NOMO-1 treated with DMSO at 0.1 percent for 48 hours (cell line): ENCODE measurements around the gene CACNA1S.

Experiments used
- DNase-seq: peaks from one replicate; lab custom pipeline; 2025; ENCODE audit not compliant: unreplicated experiment; lab: John Stamatoyannopoulos, UW

Gene CACNA1S

DNA sequence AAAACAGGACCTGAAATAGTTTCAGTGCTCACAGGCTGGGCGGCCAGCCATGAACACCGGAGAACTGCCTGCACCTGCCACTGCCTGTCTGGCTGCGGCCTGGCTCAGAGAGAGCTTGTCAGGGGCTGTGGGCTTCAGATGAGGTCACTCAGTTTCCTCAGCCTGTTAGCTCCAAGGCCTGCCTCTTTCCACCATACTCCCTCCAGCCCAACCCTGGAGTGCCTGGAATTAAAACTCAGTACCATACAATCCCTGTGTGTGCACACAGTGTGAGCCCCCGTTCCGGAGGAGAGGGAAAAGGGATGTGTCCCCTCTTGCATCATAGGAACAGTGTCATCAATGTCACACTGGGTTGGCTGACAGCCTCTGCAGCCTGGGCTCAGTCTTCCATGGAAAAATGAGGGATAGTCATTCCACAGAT is 16.2 kb downstream of the CACNA1S start:
- DNase-seq: no peak

DNA sequence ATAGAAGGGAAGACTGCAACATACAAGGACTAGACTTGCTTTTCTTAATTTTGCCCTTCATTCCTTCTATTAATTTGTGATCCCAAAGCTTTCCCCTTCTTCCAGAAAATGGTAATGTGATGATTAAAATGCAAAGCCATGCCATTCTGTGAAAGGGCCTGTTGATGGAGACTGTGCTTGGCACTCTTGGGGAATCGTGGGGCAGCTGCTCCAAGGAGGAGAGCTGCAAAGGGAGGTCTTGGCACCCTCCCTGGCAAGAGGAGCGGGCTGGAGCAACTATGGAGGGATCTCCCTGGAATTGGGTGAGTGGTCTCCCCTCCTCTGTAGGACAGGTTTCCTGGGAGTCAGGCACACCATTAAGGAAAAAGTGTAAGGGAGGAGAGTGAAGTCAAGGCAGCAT is 16.6 kb downstream of the CACNA1S start:
- DNase-seq: no peak

DNA sequence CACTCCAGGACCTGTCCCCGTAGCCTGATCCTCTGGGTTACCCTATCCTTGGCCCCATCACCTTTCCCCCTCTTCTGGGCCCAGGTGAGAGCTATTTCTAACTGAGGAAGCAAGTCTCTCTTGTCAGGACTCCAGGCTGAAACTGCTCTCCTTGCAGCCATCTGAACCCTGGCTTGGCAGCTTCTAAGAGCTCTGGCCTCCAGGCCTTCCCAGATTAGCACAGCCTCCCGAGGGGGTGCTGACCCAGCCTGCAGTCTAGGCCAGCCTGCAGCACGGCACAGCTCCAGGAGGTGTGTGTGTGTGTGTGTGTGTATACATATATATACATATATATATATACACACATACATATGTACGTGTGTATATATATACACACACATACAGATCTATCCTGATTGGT is 17.4 kb downstream of the CACNA1S start:
- DNase-seq: no peak

DNA sequence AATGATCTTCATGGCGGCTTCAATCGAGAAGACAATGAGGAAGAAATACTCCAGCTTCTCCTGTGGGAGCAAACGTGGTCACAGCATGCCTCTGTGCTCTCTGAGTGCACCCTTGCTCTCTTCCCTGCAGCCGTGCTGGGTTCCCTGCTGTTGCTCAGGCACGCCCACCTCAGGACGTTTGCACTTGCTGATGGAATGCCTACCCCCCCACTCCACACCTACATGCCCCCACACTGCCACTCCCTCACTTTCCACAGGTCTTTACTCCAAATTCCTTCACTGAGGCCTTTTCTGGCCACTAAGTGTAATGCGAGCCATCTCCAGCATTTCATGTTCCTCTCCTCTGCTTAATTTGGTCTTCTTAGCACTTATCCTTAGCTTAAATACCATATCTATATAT is 18.3 kb downstream of the CACNA1S start:
- DNase-seq: no peak

DNA sequence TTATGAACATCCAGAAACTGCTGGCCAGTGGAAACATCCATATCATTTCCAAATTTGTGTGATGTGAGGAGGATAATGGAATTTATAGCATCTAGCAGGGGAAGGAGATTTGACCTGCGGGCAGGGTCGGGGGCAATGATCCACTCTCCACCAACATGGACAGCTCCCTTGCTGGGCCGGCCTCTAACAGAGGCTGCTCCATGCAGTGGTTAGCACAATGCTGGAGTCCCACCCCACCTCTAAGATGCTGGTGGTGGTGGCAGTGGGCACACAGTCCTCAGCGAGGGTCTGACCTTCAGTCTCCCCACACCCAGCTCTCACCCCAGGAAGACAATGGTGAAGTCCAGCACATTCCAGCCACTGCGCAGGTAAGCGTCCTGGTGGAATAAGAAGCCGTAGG is 18.7 kb downstream of the CACNA1S start:
- DNase-seq: no peak

DNA sequence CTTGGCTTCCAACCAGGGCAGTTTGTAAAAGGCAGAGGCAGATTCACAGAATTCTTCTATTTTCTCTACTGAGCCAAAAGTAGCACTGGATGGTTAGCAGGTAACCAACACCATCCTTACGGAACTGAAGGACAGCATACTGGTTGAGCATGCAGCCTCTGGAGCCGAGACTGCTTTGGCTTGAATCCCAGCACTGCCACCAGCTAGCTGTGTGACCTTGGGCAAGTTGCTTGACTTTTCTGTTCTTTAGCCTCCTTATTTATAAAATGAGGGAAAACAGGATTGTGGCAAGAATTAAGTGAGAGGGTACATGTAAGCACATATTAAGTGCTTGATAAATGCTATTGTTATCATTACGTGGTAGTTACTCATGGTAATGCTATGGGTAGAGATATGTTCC is 19.5 kb downstream of the CACNA1S start:
- no peak for DNase-seq

DNA sequence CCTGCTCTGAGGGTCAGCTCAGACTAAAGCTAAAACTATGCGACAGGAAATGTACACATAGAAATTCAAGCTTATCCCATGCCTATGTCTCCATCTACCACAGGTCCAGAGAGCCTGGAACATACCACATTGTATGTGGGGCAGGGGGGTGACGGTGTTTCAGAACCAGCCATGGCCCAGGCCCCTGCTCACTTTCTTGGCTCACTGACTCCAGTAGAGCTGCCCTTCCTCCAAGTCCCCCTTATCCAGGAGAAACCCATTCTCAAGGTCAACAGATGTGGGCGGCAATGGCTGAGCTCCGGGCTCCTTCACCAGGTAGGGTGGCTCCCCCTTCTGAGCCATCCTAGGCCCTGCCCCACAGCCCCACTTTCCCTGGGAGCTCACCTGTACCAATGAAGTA is 21.0 kb downstream of the CACNA1S start:
- DNase-seq: no peak

DNA sequence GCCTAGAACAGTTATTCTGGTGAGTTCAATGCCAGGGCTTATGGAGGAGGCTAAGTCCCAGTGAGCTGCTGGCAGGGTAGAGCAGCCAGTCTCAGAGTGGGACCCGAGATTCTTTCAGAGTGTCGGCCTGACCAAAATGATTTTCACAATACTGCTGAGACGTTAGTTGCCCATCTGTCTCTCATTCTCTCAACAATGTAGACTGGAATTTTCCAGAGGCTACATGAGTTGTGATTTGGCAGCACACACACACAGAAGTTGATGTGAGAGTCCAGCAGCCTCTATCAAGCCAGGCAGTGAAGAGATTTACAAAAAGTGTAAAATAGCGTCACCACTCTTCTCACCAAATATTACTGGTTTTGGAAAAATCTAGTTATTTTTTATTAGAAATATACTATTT is 21.7 kb downstream of the CACNA1S start:
- DNase-seq: no peak

DNA sequence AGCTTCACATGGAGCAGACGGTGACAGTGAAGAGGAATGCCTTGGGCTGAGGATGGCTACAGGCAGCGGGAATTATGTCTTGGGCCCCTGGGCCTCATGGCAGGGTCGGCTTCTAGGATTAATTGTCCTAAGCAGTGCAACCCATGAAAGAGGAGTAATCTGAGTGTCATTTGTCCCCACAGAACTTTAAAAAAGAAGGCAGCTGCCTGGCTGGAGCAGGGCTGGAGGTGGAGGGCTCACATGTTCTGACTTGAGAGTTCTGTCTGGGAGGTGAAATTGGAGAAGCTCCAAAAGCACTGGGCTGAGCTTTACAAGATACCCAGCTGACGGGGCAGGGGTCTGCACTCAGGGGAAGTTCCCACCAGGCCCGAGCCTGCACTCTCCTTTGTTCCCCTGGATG is 22.6 kb downstream of the CACNA1S start:
- DNase-seq: no peak

DNA sequence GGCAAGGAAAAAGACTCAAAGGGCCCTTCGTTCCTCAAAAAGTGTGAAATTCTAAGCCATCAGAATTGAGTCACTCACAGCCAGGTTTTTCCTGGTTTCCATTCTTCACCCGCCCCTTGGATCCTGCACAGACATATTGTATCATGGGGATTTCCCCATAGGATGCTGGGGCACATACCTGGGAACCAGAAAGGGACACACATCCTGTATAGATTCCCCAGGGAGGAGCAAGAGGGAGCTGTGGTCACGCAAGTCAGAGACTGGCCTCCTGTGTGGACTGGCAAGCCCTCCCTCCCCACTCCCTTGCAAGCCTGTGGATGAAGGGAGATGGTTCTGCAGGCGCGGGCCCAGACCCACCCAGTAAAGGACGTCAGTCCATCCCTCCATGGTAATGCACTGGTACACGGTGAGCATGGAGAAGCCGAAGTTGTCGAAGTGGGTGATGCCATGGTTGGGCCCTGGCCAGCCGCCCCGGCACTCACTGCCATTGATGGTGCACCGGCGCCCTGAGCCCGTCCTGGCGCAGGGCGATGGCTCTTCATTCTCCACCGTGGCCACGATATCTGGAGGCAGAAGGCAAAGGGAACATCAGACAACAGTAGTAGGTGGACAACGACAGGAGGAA is 23.2 kb downstream of the CACNA1S start:
- DNase-seq: no peak

DNA sequence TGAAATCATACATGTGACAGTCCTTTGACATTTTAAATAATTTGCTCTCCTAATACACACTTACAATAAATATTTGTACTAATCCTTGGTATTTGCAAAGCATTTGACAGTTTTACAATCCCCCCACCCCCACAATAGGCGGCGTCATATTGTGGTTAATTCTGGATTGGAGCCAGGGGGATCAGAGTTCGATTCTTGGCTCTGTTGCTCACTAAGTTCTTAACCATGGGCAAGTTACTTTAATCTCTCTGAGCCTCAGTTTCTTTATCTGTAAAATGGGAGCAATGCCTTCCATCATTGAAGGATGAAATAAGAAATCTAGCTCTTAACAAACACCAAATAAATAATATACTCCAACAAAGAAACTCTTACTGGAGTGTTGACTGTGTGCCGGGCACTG is 23.8 kb downstream of the CACNA1S start:
- no peak for DNase-seq

DNA sequence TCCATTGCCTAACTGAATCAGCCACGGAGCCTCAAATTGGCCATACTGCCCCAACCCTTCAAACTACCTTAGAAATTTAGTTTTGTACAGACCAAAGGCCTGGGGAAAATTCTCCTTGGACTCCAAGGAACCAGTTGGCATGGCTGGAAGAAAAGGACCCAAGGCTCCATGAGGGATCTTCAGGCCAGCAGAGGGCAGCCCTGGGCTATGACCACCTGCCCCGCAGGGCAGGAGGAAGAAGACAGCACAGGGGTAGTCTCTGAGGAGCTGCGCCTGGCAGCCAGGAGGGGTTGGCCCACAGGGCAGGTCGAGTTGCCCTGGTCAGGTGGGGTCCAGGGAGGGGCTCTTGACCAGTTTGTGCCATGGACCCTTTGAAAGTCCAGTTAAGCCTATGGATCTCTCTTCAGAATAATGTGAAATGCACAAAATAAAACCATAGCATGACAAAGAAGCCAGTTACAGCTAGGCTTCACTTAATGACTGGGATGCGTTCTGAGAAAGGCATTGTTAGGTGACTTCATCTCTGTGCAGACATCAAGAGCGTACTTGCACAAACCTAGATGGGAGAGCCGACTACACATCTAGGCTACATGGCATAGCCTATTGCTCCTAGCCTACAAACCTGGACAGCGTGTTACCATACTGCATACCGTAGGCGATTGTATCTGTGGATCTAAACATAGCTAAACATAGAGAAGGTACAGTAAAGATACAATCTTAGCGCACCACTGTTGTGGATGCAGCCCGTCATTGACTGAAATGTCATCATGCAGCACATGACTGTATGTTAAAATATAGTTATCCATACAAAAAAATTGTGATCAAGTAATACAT is 26.1 kb downstream of the CACNA1S start:
- peak; percentile 24 for DNase-seq

DNA sequence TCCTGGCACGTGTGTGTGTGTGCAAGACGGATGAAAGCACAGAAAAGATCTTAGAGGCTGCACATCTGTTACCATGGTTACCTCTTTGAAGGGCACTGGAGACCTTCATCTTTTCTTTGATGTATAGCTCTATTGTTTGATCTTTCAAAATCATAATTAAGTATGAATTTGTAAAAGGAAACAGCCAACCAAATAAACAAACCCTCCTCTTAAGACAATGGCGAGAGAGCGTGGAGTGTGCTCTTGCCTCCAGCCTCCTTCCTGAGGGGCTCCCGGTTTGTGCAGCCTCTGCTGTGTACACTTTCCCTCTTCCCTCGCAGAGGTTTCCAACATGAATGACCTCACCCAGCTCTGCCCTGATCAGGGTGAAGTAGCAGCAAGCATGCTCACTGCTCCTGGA is 27.9 kb downstream of the CACNA1S start:
- DNase-seq: no peak

DNA sequence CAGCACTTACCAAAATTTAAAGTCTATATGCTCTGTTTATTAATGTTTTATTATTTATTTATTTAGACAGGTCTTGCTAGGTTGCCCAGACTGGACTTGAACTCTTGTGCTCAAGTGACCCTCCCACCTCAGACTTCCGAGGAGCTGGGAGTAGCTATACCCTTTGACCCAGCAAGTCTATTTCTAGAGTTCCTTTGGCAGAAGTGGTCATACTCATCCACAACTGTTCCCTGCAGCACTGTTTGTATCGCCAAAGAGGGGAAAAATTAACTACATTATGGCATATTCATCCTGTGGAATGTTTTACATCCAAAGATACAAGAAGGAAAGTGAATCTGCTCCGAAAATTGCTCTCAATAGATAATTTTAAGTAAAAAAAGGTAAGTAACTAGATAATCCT is 28.5 kb downstream of the CACNA1S start:
- DNase-seq: no peak

DNA sequence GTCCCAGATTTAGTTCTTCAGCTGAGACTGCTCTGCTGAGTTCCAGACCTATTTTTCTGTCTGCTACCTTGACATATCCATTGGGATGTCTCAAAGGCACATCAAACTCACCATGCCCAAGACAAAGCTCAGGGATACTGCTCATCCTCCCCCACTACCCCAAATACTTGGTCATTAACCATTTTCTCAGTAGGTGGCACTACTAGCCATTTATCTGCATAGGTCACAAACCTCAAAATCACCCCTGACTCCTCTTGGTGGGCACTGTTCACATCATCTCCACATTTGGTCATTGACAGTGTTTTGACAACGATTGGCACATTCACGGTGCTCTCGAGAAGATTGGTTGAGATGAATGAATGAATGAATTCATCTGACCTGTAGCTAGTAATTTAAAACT is 32.1 kb downstream of the CACNA1S start:
- DNase-seq: no peak

DNA sequence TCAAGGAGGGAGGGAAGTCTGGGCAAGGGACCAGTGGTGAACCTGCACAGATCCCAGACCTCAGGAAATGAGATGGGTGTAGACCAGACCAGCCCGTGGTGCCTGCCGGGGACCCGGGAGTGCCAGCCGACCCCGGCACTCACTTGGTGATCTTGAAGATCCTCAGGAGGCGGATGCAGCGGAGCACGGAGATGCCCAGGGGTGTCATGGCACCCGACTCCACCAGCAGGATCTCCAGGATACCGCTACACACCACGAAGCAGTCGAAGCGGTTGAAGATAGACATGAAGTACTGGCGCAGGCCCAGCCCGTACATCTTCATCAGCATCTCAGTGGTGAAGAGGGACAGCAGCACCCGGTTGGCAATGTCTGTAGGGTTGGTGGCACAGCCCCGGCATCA is 34.5 kb downstream of the CACNA1S start:
- DNase-seq: no peak

DNA sequence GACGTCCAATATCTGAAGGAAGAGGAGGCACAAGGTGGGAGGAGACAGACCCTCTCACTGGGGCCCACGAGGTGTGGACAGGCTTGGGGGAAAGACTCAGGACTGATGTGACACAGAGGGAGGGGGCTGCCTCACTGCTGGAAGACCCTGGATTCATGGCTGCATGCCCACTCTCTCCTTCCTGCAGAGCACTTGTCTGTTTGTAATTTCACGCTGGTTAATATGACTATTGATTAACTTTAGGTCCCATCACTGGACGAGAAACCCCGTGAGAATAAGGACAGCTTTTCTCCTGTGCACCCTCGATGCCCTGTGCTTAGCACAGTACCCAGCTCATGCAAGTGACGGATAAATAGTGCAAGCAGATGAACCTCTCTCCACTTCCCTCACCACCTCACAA is 35.1 kb downstream of the CACNA1S start:
- DNase-seq: no peak

DNA sequence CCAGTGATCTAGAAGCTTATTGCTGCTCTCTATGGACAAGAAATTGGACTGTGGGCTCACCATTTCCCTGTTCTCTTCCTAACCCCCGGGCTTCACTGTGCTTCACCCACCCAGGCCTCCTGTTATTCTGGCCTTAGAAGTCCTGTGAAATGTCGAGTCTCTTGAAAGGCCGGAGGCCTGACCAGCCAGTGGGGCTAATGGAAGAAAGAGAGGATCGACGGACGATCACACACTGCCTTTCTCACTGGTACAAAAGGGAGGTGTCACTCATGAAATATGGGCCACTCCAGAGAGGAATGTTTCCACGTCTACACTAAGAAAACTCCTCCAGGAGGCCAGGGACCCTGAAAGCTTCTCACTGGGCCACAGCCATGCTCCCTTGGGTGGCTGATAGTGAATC is 36.1 kb downstream of the CACNA1S start:
- no peak for DNase-seq

DNA sequence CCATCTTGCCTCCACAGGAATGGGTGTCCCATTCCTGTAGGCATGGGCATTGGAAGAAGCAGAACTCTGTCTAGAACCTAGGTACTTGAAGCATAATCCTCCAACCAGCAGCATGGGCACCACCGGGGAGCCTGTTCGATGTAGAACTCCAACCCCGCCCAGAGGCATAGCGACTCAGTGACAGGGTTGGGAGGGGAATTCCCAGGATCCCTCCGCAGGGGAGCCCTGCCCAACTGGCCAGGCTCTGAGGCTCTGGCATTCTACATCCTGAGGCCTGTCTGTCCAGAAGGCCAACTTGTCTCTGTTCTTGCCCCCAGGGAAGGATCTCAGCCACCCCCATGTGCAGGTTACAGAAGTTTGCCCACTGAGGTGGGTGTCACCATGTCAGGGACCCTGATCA is 38.2 kb downstream of the CACNA1S start:
- DNase-seq: no peak

DNA sequence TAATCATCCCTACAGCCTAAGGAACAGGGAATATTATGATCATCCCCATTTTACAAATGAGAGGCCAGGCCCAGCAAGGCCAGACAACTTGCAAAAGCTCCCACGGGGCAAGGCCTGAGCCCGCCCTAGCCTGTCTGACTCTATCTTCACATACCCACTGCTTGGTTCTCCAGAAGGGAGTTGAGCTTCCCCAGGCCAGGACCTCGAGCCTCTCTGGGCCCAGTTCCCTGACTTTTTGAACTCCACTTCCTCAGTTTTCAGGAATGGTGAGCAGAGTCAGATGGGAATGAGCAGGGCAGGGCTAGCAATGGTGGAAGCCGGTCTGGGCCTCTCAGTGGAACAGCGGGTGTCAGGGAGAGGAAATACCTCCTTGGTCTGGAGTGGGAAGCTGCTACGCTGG is 39.3 kb downstream of the CACNA1S start:
- no peak for DNase-seq

DNA sequence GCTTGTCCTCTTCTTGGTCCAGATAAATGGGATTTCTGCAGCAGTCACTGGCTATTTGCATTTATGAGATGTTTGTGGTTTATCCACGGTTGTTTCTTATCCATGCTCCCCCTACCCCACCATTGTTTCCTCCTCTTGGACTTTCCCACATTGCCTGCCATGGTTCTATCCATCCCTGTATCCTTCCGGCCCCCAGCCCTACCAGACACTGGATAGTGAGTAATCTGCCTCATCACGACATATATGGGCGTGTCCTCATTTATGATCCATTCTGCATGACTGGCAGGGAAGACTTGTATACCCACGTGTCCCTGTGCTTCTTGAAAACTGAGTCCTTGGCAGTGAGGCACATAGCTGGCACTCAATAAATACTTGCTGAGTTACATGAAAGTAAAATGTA is 40.1 kb downstream of the CACNA1S start:
- no peak for DNase-seq

DNA sequence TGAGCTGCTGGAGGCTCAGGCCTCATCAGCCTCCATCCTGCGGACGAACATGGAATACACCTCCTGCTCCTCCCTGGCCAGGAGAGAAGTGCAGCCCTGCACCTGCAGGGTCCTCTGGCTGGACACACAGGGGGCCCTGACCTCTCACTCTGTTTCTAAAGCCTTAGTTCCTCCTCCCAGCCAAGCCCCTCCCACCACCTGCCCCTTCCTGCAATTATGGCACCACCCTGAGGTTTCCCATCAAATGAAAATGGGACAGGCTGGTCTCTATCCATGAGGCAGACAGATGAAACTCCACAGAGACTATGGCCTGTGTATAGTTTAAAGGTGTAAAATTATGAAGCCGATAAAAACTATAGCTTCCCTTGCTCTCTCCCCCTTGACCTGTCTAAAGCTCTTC is 42.6 kb downstream of the CACNA1S start:
- no peak for DNase-seq

DNA sequence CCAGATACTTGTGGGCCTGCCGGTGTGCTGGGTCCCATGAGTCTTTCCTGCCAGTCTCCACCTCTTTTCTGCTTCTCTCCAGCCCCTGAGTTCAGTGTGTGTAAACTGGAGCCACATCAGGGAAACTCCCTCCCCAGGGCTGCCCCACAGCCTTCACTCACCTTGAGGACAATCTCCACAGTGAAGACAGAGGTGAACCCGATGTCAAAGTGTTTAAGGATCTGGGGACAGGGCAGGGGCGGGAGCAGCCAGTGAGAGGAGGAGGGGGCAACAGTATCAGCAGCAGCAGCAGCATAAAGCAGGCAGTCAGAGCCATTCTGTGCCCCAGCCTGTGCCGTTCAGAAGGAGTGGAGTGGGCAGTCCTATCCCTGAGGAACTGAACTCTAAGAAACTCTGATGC is 43.2 kb downstream of the CACNA1S start:
- DNase-seq: no peak
